AG08396 (cell line): ENCODE results near the gene SLFN5.
"Not testable (repeated sequence)": the region's sequence is repeated elsewhere in the genome, so short reads cannot be mapped to it uniquely, and the experiment has no call there.

Experiments used
- DNase-seq: peaks from one replicate; pipeline ENCODE4 v3.0.0; 2012; ENCODE audit warnings: low spot score, mixed read lengths

The SLFN5 gene

DNA sequence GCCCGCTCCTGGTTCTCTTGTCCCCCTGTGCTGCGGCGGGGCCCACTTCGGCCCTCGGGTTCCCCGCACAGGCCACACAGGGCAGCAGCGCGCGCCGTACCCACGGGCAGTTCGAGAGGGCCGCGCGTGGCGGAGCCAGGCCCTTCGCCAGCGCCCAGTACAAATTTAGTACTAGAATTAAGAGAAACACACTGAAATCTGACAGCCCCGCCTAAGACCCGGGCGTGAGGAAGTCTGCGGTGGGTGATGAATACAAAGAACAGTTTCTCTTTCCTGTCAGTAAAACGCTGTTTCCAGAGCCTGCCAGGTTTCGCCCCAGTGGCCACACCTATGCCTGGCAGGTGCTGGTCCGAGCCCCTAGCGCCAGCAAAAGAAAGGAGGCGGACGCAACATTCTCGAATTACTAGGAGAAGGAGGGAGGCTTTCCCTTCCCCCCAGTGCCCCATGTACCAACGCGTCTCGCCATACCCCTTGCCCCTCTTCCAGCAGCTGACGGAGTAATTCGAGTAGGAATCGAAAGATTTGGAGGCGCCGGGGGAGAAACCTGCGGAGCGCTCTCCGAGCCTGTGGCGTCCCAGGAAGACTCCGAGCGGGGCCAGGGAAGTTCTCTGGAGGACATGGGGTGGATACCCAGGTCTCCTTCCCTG, 591 bp upstream of the SLFN5 start:
- DNase-seq = peak; percentile 53

DNA sequence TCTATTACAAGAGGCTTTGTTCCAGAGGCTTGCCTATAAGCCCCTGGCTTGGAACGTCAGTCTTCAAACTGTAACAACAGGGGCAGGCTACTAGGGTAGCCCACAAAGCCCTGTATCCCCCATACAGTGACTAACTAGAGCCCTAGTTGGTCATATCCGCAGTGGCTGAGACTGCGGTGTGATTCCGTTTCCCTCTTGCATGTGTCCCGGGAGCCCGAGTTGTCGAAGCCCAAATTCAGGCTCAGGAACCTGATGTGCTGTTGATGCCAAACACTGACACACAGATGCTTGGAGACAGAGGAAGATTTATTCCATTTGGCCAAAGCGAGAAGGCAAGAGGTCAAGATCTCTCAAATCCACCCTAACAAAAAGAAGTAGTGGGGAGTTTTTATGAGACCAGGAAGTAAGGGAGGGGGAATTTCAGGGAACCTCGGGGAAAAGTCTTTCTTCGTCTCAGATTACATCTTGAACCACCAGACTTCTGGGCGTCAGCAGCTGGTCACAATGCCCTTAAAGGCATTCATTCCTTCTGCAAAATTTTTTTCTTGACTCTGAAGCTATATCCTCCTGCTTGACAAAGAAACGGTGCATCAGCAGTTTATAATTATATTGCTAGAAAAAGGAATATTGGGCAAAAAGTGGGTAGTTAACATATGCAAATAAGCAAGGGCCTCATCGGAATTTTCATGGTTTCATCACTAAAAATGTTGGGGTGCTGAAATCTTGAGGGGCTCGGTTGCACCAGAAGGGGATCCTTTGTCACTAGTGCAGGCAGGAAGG, 879 bp downstream of the SLFN5 start:
- DNase-seq = peak; percentile 30

DNA sequence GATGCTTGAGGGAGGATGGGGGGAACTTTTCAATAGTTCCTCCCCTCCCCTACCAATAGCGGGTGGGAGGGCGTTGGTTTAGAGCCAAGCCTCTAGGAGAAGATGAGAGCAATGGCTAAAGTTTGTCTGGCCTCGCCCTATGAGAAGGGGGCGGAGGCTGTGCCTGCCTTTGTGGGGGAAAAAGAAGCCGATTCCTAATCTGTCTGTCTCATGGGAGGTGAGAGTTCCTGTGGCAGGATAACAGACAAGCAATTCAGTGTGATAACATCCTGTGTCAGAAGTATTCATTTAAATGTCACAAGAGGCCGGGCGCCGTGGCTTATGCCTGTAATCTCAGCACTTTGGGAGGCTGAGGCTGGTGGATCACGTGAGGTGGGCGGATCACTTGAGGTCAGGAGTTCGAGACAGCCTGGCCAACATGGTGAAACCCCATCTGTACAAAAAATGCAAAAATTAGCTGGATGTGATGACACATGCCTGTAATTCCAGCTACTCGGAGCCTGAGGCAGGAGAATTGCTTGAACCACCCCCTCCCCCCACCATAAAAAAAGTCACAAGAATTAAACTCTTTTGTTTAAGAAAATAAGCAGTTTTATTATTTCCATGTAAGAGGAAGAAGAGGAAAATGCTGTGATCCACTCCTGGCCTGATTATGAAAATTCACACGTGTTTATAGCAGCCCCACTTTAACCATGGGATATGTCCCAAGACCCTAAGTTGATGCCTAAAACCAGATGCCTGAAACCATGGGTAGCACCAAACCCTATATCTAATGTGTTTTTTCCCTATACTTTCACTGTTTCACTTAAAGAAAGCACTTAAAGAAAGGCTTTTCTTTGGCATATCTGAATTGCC, 1.7 kb downstream of the SLFN5 start:
- peak; percentile 65 for DNase-seq

DNA sequence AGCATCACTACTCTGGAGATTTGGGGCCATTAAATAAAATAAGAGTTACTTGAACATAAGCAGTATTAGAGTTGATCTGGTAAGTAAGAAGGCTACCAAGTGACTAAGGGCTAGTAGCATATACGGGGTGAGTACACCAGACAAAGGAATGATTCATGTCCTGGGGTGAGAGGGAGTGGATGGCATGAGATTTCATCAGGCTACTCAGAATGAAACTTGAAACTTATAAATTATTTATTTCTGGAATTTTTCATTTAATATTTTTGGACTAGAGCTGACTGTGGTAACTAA, 2.3 kb downstream of the SLFN5 start:
- peak; percentile 68 for DNase-seq

DNA sequence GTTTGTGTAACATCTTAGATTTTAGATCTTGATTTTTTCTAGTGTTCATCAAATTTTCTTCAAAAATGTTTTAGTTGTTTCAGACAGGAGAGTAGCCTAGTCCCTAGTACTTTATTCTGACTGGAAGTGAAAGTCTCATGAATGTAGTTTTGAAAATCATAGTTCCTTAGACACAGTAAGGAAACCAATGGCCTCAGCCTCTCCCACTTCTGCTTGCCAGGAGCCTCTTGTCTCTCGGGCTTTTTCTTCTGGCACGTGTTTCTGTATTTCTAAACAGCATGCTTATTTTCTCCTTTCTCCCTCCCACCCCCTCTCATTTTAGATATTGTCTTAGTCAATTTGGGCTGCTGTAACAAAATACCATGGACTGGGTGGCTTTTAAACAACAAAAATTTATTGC, 9.8 kb downstream of the SLFN5 start:
- DNase-seq = no peak

DNA sequence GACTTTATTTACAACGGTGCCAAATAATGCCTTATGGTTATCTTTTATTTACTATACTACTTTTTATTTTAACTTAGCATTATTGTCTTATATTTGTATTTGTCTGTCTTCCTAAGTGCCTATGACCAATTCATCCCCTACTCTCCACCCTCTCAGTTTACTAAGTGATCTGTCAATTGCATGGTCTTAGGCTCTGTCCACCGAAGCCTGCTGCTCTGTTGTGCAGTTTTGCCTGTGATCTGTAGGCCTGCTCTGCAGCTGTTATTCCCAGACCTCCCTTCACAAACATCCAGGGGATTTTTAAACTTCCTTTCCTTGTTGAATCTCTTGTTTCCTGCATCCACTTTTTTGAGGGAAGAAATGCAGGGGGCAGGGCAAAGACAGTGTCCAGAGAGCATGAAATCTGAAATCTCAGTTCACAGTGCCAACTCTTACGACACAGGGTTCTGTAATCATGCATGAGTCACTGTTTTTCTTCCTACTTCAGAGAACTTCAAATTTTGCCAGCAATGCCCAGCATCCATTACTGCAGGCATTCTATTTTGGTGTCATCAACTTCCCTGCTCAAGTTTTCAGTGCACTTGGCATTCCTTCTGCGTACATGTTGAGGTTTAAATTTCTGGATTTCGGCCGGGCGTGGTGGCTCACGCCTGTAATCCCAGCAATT, 11.4 kb downstream of the SLFN5 start:
- DNase-seq = peak; percentile 68

DNA sequence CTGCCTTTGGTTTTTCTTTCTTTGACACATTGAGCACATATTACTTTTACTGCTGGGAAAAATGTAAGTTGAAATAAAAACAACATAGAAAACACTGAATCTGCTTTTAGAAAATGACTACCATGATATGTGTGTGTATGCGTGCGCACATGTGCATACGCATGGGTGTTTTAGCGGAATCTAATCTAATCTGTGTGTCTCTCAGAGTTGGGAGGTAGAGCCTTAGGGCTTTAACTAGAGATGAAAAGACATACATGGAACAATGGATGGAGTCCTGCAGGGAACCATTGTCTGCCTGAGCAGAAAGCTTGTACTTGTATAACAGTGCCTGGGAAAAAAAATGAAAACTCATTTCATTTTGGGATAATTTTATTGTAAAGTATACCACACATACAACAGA, 12.4 kb downstream of the SLFN5 start:
- no peak for DNase-seq

DNA sequence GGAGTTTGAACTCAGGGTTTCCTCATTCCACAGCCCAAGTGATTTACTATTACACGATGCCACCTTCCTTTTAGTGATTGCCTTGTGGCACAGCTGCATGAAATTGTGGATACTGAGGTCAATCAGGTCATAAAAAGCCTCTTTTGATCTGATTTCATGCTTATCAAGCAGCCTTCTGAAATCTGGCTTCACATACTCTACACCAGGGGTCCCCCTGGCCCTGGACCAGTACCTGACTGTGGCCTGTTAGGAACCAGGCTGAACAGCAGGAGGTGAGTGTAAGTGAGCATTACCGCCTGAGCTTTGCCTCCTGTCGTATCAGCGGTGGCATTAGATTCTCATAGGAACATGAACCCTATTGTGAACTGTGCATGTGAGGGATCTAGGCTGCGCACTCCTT, 13.8 kb downstream of the SLFN5 start:
- DNase-seq = no peak

DNA sequence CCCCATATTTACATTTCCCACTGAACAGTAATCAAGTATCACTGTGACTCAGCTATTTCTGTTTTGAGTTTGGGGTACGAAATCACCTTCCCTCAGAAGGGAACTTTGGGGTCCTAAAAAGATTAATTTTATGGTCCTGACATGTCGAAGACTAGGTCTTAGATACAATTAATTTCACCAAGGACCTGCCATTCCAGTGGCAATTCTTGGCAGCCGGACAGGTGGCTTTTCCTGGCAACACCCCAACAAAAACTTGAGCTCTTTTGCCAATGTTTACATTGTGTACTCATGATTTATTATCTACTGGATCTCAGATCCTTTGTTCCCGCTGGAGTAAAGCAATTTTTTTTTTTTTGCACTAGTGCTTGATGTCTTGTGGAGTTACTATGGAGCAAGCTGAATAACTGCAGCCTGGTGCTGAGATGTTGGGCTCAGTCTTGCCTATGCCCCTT, 14.4 kb downstream of the SLFN5 start:
- DNase-seq = peak; percentile 10

DNA sequence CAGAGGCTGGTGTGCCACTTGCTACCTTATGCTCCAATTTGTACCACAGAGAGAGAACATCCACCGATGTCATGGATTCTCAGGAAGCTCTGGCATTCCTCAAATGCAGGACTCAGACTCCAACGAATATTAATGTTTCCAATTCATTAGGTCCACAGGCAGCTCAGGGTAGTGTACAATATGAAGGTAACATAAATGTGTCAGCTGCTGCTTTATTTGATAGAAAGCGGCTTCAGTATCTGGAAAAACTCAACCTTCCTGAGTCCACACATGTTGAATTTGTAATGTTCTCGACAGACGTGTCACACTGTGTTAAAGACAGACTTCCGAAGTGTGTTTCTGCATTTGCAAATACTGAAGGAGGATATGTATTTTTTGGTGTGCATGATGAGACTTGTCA, 16.1 kb downstream of the SLFN5 start:
- DNase-seq = no peak

DNA sequence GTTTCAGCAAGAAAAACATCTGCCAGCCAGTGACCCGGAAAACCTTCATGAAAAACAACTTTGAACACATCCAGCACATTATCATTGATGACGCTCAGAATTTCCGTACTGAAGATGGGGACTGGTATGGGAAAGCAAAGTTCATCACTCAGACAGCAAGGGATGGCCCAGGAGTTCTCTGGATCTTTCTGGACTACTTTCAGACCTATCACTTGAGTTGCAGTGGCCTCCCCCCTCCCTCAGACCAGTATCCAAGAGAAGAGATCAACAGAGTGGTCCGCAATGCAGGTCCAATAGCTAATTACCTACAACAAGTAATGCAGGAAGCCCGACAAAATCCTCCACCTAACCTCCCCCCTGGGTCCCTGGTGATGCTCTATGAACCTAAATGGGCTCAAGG, 22.2 kb downstream of the SLFN5 start:
- DNase-seq = no peak

DNA sequence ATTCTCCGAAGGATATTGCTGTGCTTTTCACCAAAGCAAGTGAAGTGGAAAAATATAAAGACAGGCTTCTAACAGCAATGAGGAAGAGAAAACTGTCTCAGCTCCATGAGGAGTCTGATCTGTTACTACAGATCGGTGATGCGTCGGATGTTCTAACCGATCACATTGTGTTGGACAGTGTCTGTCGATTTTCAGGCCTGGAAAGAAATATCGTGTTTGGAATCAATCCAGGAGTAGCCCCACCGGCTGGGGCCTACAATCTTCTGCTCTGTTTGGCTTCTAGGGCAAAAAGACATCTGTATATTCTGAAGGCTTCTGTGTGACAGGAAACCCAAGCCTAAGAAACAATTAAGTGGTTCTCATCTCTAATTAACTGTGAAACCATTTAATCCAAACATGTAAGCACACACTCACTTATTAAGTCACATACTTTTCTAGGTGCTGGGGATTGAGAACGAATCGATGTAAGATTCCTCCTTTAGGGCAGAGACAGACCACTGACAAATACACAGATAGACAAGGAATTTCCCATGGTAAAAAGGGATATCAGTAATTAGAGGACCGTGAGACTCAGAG, 22.8 kb downstream of the SLFN5 start:
- DNase-seq = no peak

DNA sequence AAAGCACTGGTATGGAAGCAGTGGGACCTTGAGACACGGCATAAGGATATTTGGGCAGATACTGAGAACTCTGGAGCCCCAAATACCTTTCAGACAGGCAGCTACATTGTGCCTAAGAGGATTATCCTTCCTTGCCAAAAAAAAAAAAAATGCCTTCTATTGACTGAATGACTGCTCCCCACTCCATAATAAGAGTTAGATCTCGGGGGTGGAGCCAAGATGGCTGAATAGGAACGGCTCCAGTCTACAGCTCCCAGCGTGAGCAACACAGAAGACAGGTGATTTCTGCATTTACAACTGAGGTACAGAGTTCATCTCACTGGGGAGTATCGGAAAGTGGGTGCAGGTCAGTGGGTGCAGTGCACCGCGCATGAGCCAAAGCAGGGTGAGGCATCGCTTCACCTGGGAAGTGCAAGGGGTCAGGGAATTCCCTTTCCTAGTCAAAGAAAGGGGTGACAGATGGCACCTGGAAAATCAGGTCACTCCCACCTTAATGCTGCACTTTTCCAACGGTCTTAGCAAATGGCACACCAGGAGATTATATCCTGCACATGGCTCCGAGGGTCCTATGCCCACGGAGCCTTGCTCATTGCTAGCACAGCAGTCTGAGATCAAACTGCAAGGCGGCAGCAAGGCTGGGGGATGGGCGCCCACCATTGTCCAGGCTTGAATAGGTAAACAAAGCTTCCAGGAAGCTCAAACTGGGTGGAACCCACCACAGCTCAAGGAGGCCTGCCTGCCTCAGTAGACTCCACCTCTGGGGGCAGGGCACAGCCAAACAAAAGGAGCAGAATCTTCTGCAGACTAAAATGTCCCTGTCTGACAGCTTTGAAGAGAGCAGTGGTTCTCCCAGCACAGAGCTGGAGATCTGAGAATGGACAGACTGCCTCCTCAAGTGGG, 31.5 kb downstream of the SLFN5 start:
- not testable (repeated sequence) for DNase-seq

DNA sequence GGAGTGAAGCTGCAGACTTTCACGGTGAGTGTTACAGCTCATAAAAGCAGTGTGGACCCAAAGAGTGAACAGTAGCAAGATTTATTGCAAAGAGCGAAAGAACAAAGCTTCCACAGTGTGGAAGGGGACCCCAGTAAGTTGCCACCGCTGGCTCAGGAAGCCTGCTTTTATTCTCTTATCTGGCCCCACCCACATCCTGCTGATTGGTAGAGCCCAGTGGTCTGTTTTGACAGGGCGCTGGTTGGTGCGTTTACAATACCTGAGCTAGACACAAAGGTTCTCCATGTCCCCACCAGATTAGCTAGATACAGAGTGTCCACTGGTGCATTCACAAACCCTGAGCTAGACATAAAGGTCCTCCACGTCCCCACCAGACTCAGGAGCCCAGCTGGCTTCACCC, 35.6 kb downstream of the SLFN5 start:
- not testable (repeated sequence) for DNase-seq

DNA sequence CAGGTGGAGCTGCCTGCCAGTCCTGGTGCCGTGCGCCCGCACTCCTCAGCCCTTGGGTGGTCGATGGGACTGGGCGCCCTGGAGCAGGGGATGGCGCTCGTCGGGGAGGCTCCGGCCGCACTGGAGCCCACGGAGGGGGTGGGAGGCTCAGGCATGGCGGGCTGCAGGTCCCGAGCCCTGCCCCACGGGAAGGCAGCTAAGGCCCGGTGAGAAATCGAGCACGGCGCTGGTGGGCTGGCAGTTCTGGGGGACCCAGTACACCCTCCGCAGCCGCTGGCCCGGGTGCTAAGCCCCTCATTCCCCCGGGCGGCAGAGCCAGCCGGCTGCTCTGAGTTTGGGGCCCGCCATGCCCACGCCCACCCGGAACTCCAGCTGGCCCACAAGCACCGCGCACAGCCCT, 36.0 kb downstream of the SLFN5 start:
- not testable (repeated sequence) for DNase-seq

DNA sequence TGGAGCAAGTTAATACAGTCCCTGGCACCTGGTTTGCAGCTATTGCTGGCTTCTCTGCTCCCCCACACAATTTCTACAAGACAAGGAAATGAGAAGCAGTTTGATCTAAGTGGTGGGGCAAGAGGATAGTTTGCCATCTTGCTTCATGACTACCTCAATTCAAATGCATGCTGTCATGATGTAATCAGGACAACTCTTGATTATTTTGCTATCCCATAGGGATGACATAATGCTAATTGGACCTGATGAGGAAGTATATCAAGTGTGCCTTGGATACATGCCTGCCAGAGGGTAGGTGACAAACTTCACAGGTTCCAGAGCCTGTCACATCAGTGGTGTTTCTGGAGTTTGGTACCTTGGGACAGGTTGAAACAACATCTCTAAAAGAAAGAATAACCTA, 40.9 kb downstream of the SLFN5 start:
- no peak for DNase-seq

DNA sequence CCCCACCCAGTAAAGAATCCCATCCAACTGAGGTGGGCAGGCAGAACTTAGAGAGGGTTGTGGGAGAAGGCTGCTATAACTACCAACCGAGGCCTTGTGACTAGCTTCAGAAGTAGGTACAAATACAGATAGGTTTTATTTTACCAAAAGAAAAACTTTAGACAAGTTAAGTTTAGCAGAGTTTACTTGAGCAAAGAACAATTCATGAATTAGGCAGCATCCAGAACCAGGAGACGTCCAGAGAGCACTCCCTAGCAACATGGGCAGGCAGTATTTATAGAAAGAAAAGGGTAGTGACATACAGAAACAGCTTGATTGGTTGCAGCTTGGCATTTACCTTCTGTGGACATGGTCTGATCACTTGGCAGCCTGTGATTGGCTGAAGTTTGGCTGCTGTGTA, 42.1 kb downstream of the SLFN5 start:
- DNase-seq = no peak

DNA sequence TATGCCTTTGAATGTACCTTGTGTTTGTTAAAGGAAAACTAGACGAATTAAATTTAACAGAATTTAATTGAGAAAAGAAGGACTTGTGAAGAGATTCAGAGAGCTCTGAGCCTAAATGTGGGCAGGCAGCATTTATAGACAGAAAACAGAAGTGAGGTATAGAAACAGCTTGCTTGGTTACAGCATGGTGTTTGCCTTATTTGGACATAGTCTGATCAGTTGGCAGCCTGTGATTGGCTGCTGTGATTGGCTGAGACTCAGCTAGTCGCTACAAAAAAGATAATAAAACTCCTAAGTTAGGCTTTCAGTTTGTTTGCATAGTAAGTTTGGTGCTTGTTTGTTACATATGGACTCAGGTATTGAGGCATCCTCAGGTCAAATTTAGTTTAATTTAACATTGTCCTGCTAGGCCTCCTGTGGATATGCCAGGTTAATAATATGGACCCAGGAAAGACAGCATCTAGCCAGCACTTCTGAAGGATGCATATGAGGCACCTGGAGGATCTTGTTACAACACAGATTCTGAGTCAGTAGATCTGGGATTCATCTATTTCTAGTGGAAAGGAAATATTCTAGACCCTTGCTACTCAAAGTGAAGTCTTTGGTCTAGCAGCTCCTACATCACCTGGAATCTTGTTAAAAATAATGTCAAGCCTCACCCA, 43.4 kb downstream of the SLFN5 start:
- no peak for DNase-seq

DNA sequence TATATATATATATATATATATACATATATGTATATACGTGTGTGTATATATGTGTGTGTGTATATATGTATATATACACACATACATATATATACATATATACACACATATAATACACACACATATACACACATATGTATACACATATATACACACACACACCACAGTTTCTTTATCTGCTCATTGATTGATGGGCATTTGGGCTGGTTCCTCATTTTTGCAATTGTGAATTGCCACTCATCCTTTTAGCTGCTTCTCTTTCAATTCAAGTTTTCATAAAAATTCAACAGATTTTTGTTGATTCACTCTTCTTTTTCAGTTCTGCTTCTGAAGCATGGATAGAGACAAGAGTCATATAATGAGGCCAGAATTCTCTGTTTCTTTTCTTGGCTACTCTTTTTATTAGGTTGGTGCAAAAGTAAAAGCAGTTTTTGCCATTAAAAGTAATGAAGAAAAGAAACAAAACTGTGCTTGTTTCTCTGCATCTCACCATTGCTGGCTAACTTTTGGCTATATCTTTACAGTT, 44.5 kb downstream of the SLFN5 start:
- no peak for DNase-seq

DNA sequence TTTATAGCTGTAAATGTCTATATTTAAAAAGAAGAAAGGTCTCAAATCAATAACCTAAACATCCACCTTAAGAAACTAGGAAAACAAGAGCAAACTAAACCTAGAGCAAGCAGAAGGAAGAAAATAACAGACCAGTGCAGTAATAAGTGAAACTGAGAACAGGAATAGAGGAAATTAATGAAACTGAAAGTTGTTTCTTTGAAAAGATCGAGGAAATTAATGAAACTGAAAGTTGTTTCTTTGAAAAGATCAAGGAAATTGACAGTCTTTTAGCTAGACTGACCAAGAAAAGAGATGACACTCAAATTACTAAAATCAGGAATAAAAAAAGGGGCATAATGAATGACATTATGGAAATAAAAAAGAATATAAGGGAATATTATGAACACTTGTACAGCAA, 46.4 kb downstream of the SLFN5 start:
- no peak for DNase-seq
